HG03066 (cell line): Measurements from ENCODE around the gene PLCB1.

Experiments
- ATAC-seq: cut with Tn5 transposase; IDR thresholded peaks from one replicate; pipeline ENCODE4 v1.9.1; 2021; ENCODE audit warnings: low read depth; ENCODE audit not compliant: unreplicated experiment

Gene PLCB1

DNA sequence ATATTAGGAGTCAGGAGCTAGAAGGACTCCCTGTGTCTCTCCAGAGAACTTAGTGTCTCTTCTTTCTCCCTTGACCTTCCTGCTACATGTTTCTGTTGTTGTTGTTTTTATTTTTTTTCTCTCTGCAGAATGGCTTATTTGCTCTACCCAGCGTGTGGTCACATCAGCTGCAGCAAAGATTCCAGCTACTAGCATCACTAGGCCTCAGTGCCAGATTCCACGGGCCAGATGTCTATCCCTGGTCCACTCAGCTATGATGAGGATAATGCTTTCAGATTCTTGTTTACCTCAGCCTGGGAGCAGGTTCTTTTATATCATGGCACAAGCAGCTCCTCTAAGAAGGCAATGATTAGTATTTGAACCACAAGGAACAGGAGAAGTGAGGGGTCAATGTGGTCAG is 110.0 kb downstream of the PLCB1 start:
- no peak for ATAC-seq

DNA sequence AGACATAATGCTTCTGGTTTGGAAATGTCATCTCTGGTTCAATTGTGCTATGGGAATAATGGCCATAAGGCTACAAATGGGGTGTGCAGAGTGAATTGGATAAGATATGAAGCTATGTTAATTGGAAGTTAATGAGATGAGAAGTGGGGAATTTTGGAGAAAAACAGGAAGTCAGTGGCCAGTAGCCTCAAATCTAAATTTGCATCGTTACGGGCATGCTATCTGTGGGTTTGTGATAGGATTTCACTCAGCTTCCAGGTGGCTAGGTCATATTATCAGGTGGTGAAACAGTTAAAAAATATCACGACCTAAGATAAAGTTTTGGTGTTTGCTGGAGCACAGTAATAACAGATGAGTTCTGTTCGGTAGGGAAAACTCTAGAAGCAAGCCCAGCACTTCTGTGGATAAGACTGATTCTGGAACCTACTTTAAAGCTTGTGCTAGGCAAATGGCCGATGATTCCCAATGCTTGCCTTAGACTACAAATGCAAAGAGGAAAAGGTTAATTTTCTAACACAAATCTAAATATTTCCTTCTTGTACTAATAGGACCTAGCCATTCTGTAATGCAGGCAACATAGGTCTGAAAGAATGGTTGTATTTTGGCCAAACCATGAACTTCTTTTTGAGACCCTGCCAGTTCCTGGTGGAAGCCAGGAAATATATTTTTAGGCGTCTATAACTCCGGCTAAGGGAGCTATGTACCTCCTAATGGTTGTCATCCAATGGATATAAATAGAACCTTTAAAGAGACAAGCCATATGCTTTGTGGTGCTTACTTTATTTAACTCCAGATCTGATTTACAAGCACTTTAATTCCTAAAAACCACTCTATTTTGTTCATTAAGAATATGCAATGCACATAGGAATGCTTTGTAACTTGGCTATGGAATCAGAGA is 111.0 kb downstream of the PLCB1 start:
- ATAC-seq, result no peak

DNA sequence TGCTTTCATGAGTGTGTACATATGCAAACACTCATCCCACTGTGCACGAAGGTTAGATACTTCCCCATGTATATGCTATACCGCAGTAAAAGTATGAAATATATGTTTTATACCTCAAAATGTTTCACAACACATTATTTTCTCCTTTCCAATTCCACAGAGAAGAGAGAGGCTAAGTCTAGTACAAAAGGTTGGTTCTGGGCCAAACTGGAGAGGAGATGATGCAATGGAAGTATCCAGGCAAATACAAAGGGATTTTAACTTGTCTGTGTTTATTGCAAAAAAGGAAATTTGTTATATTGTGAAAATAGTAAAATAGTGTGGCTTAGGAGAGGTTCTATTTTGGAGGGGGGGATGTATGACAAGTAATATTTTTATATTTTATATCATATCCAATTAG is 112.6 kb downstream of the PLCB1 start:
- ATAC-seq, result no peak

DNA sequence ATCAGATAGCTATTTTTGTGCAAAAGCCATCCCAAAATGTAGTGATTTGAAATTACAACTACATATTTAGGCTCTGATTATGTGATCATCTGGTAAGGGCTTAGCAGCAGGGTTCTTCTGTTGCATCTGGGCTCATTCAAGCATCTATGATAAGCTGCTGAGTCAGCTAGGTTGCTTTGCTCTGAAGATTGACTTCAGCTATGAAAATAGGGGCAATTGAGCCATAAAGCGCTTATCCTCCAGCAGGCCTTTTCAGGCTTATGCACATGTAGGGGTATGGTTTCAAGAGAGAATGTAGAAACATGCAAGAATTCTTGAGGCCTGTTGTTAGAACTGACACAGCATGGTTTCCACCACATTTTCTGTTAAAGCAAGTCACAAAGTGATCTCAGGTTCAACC is 114.1 kb downstream of the PLCB1 start:
- ATAC-seq, result no peak

DNA sequence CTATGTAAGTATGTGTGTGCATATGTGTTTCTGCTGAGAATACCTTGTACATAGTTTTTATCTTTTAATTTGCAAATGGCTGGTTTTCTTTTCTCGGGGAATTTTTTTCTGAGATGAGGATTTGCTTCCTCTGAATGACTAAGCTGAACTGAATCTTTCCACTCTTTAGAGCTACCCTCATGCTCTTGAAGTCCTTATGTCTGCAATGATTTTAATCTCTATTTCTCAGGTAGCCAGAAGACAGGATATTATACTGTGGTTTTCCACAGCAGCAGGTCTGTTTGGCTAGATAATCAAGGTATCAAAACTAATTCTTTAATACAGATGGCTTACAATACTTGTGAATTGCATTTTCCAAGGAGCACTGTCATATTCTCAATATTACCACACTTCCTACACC is 114.7 kb downstream of the PLCB1 start:
- ATAC-seq, result no peak

DNA sequence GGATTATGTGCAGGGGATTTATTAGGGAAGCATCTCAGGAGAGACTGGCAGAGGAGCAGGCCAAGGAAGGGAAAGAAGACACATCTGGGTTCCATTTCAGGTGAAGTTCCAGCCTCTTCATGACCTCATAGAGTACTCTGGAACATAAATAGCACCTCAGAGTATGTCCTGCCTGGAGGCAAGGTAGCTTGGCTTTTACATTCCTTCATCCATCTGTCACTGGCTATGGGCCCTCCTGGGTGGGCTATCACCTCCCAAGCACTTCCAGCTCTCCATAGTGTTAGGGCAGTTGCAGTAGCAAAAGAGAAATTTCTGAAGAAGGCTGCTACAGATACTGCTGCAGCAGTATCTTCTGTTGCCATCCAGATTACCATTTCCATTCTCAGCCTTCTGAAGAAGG is 116.0 kb downstream of the PLCB1 start:
- no peak for ATAC-seq

DNA sequence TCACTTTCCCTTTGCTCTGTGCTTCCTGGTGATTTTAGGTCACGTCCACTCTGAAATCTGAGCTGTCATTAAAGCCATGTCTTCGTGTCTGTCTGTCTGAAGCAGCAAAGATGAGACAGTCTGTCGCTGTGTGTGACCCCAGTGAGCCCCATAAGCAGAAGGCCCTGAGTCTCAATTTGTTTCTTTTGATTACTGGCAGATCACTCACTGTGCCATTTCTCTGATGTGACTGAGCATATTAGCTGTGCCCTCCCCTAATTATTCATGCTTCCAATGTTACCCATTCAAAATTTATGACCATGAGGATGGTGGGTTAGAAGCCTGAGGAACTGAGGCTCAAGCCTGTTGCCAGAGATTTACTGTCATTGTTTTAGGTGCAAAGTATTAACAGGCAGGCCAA is 117.6 kb downstream of the PLCB1 start:
- no peak for ATAC-seq

DNA sequence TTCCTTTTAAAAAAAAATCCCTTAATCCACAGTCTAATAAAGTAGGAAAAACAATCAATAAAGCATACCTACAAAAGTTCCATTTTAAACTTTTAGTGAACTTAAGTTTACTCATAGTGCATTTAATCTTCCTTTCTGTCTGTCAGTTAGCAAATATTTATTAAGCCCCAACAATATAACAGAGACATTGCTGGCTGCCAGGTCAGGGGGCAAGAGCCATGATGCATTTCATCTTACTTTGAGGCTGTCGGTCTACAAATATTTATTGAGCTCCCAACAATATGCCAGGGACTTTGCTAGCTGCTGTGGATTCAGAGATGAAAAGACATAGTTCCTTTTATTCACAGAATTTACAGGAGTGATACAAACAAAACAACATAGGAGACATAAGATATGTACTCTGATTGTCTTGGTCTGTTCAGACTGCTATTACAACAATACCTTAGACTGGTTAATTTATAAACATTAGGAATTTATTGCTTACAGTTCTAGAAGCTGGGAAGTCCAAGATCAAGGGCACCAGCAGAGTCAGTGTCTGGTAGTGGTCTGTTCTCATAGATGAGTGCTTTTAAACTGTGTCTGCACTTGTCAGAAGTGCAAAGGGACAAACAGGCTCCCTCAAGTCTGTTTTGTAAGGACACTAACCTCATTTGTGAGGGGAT is 118.6 kb downstream of the PLCB1 start:
- ATAC-seq, result no peak

DNA sequence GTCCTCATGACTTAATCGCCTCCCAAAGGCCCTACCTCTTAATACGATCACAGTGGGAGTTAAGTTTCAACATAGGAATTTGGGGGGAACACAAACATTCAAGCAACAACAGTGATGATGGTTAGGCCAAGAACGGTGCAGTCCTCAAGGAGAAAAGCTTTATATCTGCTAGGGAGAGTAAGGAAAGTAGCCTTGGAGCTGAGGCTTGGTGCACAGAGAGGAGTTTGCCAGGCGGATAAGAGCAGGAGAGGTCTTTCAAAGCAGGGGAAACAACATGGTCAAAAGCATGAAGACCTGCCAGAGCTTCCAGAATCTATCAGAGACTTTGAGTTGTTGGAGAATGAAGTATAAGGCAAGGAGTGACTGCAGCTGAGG is 119.1 kb downstream of the PLCB1 start:
- ATAC-seq, result no peak

DNA sequence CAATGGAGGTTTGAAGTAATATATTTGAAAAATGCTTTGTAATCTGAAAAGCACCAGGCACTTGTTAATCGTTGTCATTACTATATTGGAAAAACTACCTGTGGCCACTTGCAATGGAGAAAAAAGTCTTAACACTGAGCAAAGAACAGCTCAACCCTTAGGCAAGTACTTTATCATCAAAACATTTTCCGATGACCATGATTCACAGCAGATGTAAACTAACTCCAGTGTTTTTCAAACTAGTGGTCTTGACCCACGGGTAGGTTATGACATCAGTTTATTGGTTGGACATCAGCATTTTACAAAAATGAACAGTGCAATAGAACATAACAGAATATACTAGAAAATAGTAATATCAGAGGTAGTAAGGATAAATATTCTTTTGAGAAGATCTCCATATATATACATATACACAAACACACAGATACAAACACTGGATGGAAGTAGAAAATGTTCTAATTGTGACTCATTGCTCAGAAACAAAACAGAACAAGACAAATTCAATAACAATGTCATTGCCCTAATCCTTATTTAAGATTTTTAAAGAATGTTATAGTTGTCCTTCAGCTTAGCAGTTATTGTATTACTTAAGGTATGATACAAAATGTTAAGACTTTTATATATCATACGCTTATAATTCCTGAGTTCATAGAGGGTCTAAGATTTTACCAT is 123.0 kb downstream of the PLCB1 start:
- no peak for ATAC-seq

DNA sequence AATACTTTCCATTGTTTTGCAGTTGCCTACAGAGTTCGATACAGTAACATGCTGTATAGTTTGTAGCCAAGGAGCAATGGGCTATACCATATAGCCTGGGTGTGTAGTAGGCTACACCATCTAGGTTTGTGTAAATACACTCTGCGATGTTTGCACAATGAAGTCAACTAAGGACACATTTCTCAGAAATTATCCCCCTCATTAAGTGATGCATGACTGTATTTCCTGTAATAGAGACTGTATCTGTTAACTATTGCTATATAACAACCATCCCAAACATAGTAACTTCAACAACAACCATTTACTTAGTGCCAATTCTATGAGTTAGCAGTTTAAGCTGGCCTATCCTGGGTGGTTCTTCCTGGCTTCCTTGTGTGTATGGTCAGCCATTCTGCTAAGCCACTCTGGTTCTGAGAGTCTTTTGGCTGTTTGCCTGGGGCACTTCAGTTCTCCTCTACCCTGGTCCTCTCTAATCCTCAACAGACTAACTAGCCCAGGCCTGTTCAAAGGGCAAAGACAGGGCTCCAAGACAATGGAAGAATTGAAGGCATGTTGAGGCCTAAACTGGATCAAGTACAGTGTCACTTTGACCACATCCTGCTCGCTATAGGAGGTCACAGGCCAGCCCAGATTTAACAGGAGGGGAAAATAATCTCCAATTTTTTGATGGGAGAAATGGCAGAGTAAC is 124.0 kb downstream of the PLCB1 start:
- ATAC-seq, result no peak

DNA sequence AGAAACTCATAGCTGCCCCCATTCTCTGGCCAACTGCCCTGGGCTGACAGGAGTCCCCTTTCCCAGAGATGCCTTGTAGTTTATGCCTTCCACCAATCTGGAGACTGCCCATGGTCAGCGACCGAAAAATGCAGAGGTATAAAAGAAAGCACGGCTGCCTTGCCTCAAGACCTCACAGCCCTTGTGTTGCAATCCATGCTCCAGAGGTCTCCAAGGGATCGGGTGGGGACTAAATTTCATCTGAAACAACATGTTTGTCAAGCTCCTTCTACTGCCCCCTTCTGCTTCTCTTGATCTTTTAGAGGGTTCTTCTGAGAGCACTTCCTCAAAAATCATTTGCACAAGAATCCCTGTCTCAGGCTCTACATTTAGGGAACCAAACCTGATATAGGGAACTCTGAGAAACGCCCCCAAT is 128.8 kb downstream of the PLCB1 start:
- ATAC-seq, result no peak

DNA sequence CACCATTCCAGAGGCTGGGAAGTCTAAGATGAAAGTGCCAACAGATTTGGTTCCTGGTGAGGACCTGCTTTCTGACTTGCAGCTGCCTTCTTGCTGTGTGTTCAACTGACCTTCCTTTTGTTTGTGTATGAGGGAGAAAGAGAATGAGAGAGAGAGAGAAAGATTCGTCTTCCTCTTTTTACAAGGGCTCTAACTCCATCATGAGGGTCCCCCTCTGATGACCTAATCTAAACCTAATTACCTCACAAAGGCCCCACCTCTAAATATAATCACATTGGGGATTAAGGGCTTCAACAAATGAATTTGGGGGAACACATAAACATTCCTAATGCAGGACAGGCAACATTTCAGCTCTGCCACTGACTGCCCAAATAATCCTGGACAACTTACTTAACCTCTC is 130.7 kb downstream of the PLCB1 start:
- ATAC-seq, result no peak

DNA sequence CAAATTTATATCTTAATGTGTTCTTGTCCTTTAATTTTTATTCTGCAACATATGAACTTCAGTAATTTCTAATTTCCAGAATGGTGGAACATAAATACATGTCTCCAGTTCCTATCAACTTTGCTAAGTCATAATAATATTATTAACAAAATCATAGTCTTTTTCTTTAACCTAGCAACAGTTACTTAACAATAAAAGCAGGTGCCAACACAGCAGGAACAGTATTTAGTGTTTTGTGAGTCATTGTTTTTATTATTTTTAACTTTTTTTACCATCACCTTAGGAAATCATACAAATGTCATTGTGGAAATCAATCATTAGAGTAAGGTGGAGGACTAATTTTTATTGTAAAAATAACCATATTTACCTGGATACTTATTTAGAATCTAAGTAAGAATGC is 133.5 kb downstream of the PLCB1 start:
- ATAC-seq, result no peak

DNA sequence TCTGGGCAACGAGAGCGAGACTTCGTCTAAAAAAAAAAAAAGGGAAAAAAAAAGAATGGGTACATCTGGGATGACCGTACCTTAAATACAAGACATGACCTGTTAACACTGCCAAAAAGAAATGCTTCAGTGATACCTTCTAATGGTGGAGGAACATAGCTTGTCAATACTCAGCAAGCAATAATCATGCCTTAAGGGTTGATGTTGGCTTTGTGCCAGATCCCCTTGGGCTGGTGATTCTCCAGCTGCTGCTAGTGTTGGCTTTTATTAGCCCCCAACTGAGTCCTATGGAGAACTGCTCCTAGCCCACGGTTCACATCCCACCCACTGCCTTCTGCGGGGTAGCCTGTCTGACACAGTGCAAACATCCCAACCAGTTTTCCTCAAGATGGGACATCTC is 134.9 kb downstream of the PLCB1 start:
- ATAC-seq, result no peak

DNA sequence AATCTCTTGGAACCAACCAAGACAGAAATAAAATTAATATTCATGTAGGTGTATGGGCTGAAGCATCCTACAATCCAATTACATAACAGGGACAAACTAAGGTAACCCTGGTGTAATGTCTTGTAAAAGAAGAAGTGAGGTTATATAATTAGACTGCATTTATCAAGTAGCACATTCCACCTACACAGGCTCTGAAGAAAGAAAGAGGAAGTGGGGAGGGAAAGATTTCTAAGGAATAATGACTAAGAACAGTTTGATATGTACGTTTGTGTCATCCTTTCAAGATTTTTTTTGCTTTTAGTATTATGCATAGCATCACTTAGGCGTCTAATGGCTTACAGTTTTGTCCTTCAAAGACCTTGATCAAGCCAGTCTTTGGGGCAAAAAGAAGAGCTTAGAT is 139.7 kb downstream of the PLCB1 start:
- ATAC-seq, result no peak

DNA sequence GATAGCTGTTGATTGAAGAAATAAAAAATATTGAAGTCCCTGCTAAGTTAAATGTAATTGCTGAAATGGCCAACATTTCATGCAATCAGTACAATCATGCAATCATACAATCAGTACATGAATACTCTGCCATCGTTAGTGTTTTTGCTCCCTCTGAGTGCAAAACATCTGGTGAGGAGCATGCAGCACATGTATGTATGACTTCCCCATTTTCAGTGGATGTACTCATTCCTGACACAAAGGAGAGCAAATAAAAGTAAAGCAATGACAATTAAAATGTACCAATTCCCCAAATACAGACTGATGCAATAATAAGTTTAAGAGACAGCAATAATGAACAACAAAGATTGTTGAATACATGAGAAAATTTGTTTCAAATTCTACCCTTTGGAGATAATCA is 140.7 kb downstream of the PLCB1 start:
- ATAC-seq, result no peak

DNA sequence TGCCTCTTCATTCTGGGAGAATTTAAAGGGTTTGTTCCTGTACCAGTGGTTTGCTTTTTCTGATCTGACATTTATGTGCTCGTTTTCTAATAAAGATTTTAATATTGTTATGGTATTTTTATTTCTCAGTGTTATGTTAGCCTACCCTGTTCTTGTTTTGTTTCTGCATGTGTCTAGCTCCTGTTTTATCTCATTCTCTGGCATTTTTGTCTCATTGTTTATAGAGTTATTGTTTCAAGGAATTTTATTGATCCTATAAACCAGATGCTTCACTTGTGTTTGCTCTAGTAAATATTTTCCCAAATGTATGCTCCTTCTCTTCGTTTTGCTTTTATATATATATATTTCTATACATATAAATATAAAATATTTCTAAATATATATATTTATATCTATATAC is 152.8 kb downstream of the PLCB1 start:
- no peak for ATAC-seq

DNA sequence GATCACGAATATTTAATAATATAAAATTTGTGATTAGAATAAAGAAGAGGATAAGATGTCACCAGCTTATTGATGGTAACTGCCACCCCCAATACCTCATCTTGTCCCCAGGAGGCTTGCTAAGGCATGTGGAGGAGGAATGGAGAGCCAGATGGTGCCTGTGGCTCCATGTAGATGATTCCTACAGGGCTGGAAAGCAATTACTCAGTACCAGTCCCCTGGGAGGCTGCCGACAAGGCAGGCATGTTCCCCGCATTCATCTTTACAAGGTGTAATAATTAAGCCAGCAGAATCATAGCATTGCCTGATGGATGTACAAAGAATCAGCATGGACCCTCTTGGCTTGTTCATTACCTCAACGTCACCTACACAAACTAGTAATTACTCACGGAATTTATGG is 155.3 kb downstream of the PLCB1 start:
- ATAC-seq, result no peak

DNA sequence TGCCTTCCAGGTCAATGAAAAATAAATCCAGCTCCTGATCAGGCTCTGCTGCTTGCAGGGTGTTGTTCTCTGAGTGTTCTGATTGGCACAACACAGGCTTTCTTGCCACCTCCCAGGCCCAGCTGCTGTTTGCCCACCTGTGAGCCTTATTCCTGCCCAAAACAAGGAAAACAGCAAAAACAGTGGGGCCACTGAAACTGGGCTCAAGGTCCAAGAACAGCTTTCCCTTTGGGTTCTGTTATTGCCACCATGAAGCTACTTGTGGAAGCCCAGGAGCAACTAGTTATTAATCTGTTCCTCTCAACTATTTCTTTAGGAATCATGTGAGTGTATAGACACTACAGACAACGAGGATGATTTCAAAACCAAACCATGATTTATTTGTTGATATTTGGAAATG is 159.1 kb downstream of the PLCB1 start:
- no peak for ATAC-seq

DNA sequence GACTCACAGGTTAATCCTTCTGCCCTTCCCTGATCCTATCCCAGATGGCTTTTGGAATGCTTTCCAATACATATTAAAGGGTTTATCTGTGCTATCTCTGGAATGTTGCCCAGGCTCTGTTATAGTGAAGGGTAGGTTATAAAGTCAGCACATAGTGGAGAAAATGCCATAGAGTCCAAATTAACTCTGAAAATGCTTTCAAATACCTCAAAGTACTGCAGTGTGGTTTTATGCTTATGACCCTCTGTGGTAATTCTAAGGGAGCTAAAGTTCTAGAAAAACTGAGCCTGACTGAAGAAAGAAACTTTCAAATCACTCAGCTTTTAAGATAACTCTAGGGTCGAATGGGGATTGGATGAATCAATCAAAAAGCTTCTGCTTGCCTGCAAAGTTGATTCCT is 159.8 kb downstream of the PLCB1 start:
- no peak for ATAC-seq
